OCI-LY7 (cell line): ENCODE data around the gene METTL21C.

Source experiments
- EZH2phosphoT487 ChIP-seq: fragments of 200-600 bp; sonication (generic); IDR thresholded peaks from 2 replicates; pipeline ENCODE4 v1.6.1; 2018; ENCODE audit warnings: low read depth, borderline replicate concordance, mild to moderate bottlenecking, mixed run types, antibody characterized with exemption, low read length, moderate library complexity, mixed read lengths
- TF ChIP-seq, protein P1 (sequence below): fragments of 200-600 bp; sonication (generic); conservative IDR thresholded peaks from 2 replicates; pipeline ENCODE4 v1.5.1; 2014; ENCODE audit warnings: mild to moderate bottlenecking, antibody characterized with exemption, low read length, moderate library complexity, mixed read lengths

DNA sequence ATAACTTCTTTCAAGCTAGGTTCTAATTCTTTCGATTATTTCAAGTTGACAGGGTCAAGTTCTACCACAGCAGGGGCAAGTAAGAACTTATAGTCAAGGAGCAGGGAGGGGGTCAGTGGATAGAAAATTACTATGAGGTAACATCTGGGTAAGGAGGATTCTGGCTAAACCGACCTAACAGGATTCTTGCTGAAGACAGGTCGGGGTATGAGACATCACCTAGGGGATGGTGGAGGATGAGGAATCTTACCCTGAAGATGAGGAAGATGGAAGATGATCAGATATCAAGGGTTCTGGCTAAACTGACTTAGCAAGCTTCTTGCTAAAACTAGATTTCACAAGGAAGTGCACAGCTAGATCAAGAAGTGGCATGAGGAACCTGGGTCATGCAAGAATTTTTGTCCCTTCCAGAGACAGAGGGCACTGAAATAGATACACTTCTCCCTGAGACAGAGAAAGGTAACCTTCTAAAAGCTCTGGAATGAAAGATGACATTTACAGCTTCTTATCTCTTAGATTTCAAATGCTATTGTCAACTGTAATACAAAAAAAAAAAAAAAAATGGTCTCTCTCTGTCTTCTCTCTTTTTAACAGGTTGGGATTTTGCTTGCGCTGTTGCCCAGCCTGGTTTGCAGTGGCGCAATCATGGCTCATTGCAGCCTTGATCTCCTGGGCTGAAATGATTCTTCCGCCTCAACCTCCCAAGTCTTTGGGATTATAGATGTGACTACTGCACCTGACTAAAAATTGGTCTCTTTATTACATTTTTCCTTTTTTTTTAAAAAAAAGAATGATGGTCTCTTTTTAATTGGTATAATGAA, 9.6 kb upstream of the METTL21C start:
- TF ChIP-seq, protein P1, sequence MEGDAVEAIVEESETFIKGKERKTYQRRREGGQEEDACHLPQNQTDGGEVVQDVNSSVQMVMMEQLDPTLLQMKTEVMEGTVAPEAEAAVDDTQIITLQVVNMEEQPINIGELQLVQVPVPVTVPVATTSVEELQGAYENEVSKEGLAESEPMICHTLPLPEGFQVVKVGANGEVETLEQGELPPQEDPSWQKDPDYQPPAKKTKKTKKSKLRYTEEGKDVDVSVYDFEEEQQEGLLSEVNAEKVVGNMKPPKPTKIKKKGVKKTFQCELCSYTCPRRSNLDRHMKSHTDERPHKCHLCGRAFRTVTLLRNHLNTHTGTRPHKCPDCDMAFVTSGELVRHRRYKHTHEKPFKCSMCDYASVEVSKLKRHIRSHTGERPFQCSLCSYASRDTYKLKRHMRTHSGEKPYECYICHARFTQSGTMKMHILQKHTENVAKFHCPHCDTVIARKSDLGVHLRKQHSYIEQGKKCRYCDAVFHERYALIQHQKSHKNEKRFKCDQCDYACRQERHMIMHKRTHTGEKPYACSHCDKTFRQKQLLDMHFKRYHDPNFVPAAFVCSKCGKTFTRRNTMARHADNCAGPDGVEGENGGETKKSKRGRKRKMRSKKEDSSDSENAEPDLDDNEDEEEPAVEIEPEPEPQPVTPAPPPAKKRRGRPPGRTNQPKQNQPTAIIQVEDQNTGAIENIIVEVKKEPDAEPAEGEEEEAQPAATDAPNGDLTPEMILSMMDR, result no peak
- TF ChIP-seq EZH2phosphoT487, result no peak
